Muscle of leg (tissue), 16 donors: Measurements from ENCODE around the gene ERVV-1. TPM values are rescaled to one million over a fixed set of nuclear protein-coding genes. Genes with fewer than 3 reads are reported as not detected.
"Not testable (repeated sequence)": the region's sequence is repeated elsewhere in the genome, so short reads cannot be mapped to it uniquely, and the experiment has no call there.

ENCODE experiments used
- DNase-seq: peaks from one replicate; pipeline ENCODE4 v3.0.0; 2013
- H3K27ac ChIP-seq: one replicate; pipeline ENCODE4 v1.5.1; 2013; ENCODE audit warnings: mild to moderate bottlenecking, low read length, control low read depth
- H3K27me3 ChIP-seq: one replicate; pipeline ENCODE4 v1.6.1; 2013; ENCODE audit warnings: low read length; ENCODE audit not compliant: control insufficient read depth, insufficient read depth
- H3K36me3 ChIP-seq: one replicate; pipeline ENCODE4 v1.6.1; 2013; ENCODE audit warnings: low read length; ENCODE audit not compliant: control insufficient read depth, insufficient read depth
- H3K4me1 ChIP-seq: one replicate; pipeline ENCODE4 v1.6.1; 2013; ENCODE audit warnings: low read length; ENCODE audit not compliant: control insufficient read depth, insufficient read depth
- H3K4me3 ChIP-seq: one replicate; pipeline ENCODE4 v1.5.1; 2013; ENCODE audit warnings: low read length, control low read depth
- H3K9me3 ChIP-seq: replicated peaks from 2 replicates; pipeline ENCODE4 v1.6.1; 2013; ENCODE audit warnings: low read depth, low read length; ENCODE audit not compliant: control insufficient read depth
- WGBS: methylation state at CpG from one replicate; pipeline ENCODE4 v1.1.5; 2013; ENCODE audit warnings: missing lambda C conversion rate; ENCODE audit not compliant: insufficient coverage; 5-methylcytosine and 5-hydroxymethylcytosine counted together
- long read RNA-seq, 11 donors: transcript quantifications; one replicate each; lab custom pipeline, GENCODE V29; 2026
- polyA plus RNA-seq, 8 donors: library from polyadenylated mRNA; unstranded; fragments of 120-200 nt; gene quantifications; one replicate each; pipeline versions ENCODE4 v1.2.1 to v1.2.3, GENCODE V29; 2013; ENCODE audit warnings: inconsistent platforms in 1 of 8, low replicate concordance in 1 of 8; ENCODE audit not compliant: insufficient read length in 8 of 8, insufficient read depth in 1 of 8
- total RNA-seq: library from RNA; stranded (reverse); fragments of 120-200 nt; gene quantifications from one replicate; pipeline ENCODE4 v1.2.4, GENCODE V29; 2013

Gene ERVV-1, protein sequence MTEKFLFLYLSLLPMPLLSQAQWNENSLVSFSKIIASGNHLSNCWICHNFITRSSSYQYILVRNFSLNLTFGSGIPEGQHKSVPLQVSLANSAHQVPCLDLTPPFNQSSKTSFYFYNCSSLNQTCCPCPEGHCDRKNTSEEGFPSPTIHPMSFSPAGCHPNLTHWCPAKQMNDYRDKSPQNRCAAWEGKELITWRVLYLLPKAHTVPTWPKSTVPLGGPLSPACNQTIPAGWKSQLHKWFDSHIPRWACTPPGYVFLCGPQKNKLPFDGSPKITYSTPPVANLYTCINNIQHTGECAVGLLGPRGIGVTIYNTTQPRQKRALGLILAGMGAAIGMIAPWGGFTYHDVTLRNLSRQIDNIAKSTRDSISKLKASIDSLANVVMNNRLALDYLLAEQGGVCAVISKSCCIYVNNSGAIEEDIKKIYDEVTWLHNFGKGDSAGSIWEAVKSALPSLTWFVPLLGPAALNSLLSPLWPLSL
- total RNA-seq (0.04 TPM), polyA plus RNA-seq (under 1 TPM in 3 of 8 donors, not detected in 5; 0.07 to 0.08 (median 0.08) TPM)
- long read RNA-seq, donor 1 = 0 reads
- long read RNA-seq, donor 2 = 0 reads
- long read RNA-seq, donor 3 = 0 reads
- long read RNA-seq, donor 4 = 0 reads
- long read RNA-seq, donor 5 = 0 reads
- long read RNA-seq, donor 6 = 0 reads
- long read RNA-seq, donor 7 = 0 reads
- long read RNA-seq, donor 8 = 0 reads
- long read RNA-seq, donor 9 = 0 reads
- long read RNA-seq, donor 10 = 0 reads
- long read RNA-seq, donor 11 = 0 reads

DNA sequence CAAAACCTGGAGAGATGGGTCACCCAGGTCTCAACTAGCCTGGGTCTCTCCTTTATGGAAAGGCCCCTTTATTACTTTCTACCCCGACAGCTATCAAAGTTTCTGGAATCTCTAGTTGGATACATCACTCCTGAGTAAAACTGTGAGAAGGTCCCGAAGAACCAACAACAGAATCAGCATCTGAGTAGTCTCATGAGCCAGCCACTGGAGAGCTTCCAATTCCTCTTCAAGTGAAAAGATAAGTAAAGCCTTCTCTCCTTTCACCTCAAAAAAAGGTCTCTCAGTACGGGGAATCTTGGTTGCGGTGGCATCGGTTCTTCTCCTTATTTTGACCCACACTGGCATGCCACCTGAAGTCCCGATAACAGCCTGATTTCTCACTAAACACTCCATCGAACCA is at the start of gene ERVV-1:
Gene ERVV-1, plus strand, starts transcription at position 301 of the 400 bp plus-strand sequence. CDS start 170 bp downstream, outside the sequence.
- Histone ChIP-seq H3K4me3 (no peak within 1 kb of the TSS), H3K27ac (no peak within 1 kb of the TSS), H3K4me1 (no peaks in the 10 kb centered on the region), H3K9me3 (no peaks in the 10 kb centered on the region), H3K27me3 (no peaks in the 10 kb centered on the region), H3K36me3 (no peaks in the 10 kb centered on the region)
- DNase-seq = no peak
- 90% methylated on average over 5 of the region's 7 CpGs for WGBS

DNA sequence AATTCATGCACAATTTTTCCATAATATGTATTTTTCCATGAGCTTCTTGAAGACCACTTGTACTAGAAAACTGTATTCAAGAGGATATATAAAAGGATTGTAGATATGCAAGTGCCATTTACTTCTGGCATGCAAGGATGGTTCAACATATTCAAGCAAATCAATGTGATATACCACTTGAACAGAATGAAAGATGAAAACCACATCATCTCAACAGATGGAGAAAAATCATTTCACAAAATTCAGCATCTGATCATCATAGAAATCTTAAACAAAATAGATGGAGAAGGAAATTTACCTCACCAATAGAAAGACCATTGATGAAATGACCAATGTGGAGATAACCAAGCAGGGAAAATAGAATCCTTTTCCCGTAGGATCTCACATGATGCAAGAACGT is 45.9 kb upstream of the ERVV-1 start:
- no CpG with 5 or more reads among the region's 2 CpGs for WGBS
- Histone ChIP-seq H3K4me1 (peaks cover 6% of the 10 kb centered on the region), H3K27ac (no peak overlapping the region), H3K27me3 (no peaks in the 10 kb centered on the region), H3K9me3 (no peaks in the 10 kb centered on the region), H3K36me3 (no peaks in the 10 kb centered on the region), H3K4me3 (no peak overlapping the region)
- DNase-seq = no peak

DNA sequence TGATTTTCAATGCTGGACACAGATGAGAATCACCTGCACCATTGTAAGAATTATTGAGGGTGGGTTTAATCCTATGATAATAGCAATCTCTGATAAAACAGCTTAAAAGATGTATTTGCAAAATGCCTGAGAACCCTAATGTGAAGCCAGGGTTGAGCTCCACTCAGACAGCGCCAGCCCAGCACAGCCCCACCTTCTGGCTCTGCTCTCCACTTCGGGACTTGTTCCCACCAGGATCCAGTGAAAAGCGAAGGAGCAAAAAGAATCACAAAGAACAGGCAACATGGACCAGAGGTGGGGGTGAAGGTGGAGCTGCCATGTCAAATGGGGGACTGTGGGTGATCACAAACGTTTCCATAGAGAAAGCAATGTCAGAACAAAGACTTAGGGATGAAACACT is 32.4 kb upstream of the ERVV-1 start:
- no peaks in the 10 kb centered on the region for H3K4me1 ChIP-seq
- WGBS = 13% methylated on average over 2 of the region's 4 CpGs
- no peaks in the 10 kb centered on the region for H3K36me3 ChIP-seq
- H3K9me3 ChIP-seq = peaks cover 4% of the 10 kb centered on the region
- no peak for DNase-seq
- no peaks in the 10 kb centered on the region for H3K27me3 ChIP-seq
- H3K4me3 ChIP-seq = no peak overlapping the region
- no peak overlapping the region for H3K27ac ChIP-seq

DNA sequence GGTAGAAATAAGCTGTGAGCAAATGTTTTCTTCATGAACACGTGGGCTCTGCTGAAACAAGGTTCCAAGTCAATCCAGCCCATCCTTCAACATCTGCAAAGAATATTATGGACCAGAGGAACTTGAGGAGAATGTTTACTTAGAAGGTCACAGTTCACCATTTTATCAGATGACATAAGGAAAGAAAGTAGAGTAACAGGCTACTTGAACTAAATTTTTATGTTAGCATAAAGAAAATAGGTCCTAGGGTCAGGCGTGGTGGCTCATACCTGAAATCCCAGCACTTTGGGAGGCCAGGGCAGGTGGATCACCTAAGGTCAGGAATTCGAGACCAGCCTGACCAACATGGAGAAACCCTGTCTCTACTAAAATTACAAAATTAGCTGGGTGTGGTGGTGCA is 30.6 kb upstream of the ERVV-1 start:
- H3K36me3 ChIP-seq, H3K27ac ChIP-seq, DNase-seq, H3K4me1 ChIP-seq, H3K9me3 ChIP-seq, H3K27me3 ChIP-seq, H3K4me3 ChIP-seq: not testable (repeated sequence)
- 100% methylated on average over 1 of the region's 3 CpGs for WGBS

DNA sequence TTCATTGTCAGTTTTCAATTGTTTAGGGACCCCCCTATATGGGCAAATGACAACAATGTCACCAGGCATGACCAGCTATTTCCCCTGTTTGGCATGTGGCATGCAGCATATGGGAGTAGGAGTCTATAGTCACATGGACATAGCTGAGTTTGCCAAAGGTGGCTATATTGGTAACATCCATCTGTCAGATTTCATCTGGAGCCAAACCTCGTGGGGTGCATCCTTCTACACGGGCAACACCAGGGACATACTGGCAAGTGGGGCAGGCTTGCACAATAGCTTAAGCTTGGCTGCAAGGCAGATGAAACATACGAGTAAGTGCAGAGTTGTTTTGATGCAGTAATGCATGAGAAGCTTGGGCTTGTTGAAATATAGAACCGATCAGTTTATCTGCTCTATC is 26.5 kb upstream of the ERVV-1 start:
- peaks cover 4% of the 10 kb centered on the region for H3K9me3 ChIP-seq
- H3K4me3 ChIP-seq = no peak overlapping the region
- H3K36me3 ChIP-seq = no peaks in the 10 kb centered on the region
- H3K27ac ChIP-seq = no peak overlapping the region
- no peaks in the 10 kb centered on the region for H3K27me3 ChIP-seq
- WGBS = 86% methylated on average over 2 of the region's 4 CpGs
- no peak for DNase-seq
- no peaks in the 10 kb centered on the region for H3K4me1 ChIP-seq

DNA sequence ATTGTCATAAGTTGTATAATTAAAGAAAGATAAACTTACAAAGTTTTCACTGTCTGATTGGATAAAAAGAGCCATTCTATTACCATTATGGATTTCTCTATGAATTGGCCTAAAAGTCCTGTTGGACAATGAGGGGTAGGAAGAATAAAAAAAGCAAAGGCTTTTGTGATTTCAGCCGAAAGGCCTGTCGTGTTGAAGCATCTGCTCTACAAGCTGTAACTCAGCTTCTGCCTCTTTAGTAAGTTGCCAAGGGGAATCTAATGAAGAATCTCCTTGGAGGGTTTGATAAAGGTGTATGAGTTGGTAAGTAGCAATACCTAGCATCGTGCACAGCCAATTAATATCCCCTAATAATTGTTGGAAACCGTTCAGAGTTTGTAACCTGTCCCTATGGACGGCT is 25.2 kb upstream of the ERVV-1 start:
- peaks cover 4% of the 10 kb centered on the region for H3K9me3 ChIP-seq
- 80% methylated on average over 2 of the region's 5 CpGs for WGBS
- no peak overlapping the region for H3K4me3 ChIP-seq
- no peak for DNase-seq
- no peaks in the 10 kb centered on the region for H3K36me3 ChIP-seq
- H3K27me3 ChIP-seq = peaks cover 2% of the 10 kb centered on the region
- H3K27ac ChIP-seq = no peak overlapping the region
- peaks cover 7% of the 10 kb centered on the region for H3K4me1 ChIP-seq

DNA sequence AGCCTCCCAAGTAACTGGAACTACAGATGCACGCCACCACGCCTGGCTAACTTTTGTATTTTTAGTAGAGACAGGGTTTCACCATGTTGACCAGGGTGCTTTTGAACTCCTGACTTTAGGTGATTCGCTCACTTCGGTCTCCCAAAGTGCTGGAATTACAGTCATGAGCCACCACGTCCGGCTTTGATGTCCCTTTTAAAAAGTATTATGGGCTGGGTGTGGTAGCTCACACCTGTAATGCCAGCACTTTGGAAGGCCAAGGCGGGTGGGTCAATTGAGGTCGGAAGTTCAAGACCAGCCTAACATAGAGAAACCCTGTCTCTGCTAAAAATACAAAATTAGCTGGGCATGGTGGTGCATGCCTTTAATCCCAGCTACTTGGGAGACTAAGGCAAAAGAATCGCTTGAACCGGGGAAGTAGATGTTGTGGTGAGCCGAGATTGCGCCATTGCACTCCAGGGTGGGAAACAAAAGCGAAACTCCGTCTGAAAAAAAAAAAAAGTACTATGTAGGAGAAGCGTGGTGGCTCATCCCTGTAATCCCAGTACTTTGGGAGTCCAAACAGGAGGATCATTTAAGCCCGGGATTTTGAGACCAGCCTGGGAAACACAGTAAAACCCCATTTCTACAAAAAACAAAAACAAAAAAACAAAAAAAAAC is 22.8 kb upstream of the ERVV-1 start:
- no peak for DNase-seq
- no peak overlapping the region for H3K27ac ChIP-seq
- 94% methylated on average over 12 of the region's 16 CpGs for WGBS
- peaks cover 12% of the 10 kb centered on the region for H3K4me1 ChIP-seq
- no peaks in the 10 kb centered on the region for H3K9me3 ChIP-seq
- no peak overlapping the region for H3K4me3 ChIP-seq
- H3K27me3 ChIP-seq = peaks cover 2% of the 10 kb centered on the region
- H3K36me3 ChIP-seq = no peaks in the 10 kb centered on the region

DNA sequence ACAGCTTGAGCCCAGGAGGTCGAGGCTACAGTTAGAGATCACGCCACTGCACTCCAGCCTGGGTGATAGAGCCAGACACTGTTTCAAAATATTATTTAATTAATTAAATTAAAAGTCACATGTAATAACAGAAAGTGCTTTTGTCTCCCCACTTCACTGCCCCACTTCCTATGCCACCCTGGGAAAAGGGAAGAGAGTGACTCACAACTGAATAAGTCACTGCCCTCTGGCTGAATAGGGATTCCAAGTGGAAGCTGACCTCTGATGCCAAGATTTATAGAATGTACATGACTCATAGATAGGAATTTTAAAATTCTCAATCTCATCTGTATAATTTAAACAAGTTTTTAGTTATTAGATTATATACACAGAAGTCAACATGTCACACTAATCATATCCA is 22.2 kb upstream of the ERVV-1 start:
- DNase-seq = peak; percentile 5
- Histone ChIP-seq H3K27ac (no peak overlapping the region), H3K9me3 (no peaks in the 10 kb centered on the region), H3K4me3 (no peak overlapping the region), H3K36me3 (no peaks in the 10 kb centered on the region), H3K4me1 (peaks cover 12% of the 10 kb centered on the region), H3K27me3 (peaks cover 2% of the 10 kb centered on the region)
- WGBS = no CpG with 5 or more reads among the region's 2 CpGs

DNA sequence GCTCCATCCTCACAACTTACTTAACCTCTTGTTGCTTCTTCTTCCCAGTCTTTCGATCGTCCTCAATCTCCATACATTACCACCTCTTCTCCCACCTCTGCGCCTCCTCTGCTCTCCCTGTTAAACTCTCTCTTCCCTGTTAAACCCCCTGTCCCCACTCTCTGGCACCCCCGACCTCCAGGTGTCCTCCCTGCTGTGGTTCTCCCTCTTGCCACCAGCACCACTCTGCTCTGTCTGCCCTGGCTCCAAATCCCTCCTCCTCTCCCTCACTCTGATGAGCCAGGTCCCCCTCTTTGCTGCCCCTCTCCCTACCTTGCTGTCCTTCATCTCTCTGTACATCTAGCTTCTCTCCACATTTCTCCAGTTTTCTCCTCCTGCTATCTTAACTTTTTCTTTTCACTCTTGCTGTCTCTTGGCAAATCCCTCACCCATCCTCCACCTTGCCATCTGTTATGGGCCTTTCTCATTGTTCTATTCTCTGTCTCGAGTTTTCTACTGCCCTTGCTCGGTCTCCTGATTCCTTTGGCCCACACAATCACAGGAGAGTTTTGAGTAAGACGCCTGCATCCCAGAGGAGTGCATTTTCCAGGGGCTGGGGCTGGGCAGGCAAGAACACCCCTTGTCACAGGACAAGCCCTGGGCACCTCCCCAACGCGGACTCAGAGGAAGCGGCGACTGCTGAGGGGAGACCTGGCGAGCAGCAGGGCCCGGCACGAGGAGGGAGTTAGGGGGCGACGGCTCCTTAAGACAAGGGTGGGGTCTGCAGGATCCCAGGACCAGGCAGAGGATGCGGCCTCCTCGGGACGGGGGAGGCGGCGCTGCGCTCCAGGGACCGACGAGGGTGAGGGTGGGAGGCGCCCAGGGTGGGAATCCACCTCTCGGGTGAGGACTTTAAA is 21.4 kb upstream of the ERVV-1 start:
- WGBS = 18% methylated on average over 25 of the region's 26 CpGs

More for the DNA sequence above, 21.4 kb upstream of the ERVV-1 start:
- H3K27ac ChIP-seq = no peak overlapping the region
- H3K4me1 ChIP-seq = peaks cover 12% of the 10 kb centered on the region
- H3K9me3 ChIP-seq = no peaks in the 10 kb centered on the region
- H3K4me3 ChIP-seq = no peak overlapping the region
- no peaks in the 10 kb centered on the region for H3K36me3 ChIP-seq
- peaks cover 3% of the 10 kb centered on the region for H3K27me3 ChIP-seq
- DNase-seq = peak; percentile 14
